ENCODE results near the gene LEKR1.
A peak's percentile ranks its signal among the peaks of the same experiment; 100 is the strongest.
"Not testable (repeated sequence)": the region's sequence is repeated elsewhere in the genome, so short reads cannot be mapped to it uniquely, and the experiment has no call there.

LEKR1 gene

GRCh38 chr3:156808025-156808424 is 18.1 kb upstream of the LEKR1 start:
- no peak for DNase-seq

DNA sequence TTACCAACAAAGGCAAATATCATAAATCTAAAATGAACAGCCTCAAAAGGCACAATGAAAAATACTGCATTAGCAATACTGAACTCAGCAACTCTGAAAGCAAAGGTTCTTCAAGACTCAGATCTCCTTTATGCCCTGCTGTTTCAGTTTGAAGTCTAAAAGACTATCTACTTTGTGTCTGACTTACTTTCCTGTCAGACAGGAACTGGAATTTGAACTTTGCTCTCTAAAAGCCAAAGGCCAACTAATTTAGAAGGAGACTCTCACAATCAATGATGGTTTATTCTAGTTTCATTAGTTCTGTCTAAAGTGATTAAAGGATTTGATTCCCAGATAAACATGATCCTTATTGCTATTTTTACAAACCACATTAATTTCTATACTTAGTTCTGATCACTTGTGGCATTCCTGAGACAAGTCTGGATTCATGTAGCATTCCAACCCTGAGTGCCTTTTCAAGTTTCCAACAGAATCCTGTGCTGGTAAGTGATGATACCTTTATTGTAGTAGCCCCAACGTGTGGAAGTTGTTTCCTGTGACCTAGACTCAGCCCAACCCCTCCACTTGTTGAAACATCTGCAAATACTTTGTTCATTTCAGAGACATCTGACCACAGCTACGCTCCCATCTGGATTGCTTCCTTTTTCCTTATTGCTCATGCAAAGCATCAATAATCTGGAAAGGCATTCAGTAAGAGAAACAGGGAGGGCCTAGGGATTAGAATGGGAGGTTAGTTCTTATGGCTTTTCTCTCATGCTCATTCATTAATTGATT is 14.9 kb upstream of the LEKR1 start:
- no peak for DNase-seq

GRCh38 chr3:156812521-156813335 is 13.4 kb upstream of the LEKR1 start:
- no peak for DNase-seq

DNA sequence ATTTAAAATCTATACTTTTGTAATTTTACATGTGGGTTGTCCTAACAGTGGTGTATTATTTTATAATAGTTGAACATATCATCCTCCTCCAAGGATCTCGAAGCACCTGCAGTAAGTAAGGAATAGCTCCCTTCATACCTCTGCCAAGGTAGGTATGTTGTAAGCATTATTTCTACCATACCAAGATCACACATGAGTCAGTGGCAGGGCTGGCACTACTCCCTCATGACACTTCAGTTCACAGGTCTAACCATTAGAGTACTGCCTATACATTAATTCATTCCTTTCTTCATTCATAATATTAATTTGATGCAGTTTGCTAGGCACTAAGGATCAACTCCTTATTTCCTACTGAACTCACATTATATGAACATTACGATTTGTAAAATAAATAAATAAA is 11.9 kb upstream of the LEKR1 start:
- DNase-seq, result no peak

GRCh38 chr3:156816091-156816793 is 9.9 kb upstream of the LEKR1 start:
- DNase-seq, result peak; percentile 6 to 7

GRCh38 chr3:156816794-156817645 is 9.1 kb upstream of the LEKR1 start:
- DNase-seq, result peak; percentile 71 to 73

DNA sequence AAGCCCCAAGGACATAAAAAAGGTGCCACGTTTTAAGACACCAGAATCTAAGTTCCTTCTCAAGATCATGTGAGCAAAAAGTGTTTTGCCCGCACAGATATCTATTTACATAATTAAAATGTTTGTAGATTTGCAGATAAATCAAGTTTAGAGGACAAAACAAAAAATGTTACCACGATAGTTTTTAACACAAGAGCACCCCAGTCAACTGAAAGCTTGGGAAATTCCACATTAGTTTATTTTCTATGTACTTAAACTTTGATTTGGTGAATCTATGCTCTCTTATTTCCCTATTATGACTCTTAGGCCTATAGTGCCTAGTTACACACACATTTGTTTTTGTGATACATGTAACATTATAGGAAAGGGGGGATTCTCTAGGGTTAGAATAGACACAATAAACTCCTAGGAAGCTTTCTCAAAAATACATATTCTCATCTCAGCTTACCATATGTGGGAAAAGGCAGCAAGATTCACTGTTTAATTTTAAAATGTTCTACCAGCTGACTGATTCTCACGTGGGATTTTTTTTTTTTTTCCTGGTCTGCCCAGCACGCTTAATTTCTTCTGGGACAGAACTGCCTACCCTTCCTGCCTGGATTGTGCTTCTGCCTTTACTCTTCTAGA is 8.4 kb upstream of the LEKR1 start:
- no peak for DNase-seq

DNA sequence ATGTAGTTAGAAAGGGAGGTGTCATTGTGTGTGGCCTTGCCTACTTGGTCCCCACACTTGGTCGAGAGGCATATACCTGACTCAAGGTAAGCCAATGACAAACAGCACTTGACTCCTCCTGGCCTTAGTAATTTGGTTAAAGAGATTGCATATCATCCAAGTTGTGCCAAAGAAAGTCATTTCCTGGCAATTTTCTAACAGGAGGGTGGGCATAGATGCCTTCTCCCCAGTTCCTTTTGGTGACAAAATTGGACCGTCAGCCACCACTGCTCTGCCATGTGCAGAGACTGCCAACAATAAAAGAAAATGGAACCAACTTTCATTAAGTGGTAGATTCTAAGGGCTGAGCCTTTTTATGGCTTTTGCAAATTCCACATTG is 7.9 kb upstream of the LEKR1 start:
- no peak for DNase-seq

DNA sequence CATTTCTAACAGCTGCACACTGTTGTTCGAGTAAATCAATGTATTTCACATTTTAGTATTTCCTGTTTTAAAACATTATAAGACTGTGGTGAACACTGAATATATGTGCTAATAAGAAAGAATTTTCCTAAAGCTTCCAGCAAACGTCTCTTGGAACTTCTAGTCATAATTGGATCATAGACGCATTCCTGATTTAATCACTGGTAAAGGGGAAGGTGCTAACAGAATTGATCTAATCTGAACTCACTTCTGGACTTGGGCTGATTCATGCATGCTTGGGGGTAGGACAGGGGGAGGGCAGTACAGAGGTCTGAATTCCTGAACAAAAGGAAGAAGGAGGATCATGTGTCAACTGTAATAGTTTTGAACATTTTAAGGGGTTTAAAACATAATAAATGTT is 7.3 kb upstream of the LEKR1 start:
- no peak for DNase-seq

- DNase-seq, result no peak
These were observed 6.1 kb upstream of the LEKR1 start for GRCh38 chr3:156819842-156820691.

DNA sequence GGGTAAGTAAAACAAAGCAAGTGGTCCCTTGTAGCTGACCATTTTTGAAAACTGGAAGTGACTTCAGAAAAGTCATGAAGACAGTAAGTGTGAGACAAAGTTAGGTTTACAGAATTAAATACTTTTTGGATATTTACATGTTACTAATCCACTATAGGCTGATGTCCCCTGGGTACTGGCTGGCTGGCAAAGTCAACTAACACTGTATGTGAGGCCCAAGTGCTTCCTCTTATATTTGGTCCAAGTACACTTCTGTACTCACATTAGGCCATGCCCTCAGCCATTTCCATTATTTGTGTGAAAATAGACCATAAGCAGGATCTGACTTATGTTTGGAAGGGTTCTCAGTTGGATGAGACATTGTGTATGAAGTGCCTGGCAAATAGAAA is 5.5 kb upstream of the LEKR1 start:
- DNase-seq, result no peak

- DNase-seq, result not testable (repeated sequence)
These were observed 3.4 kb upstream of the LEKR1 start for GRCh38 chr3:156822626-156823260.

DNA sequence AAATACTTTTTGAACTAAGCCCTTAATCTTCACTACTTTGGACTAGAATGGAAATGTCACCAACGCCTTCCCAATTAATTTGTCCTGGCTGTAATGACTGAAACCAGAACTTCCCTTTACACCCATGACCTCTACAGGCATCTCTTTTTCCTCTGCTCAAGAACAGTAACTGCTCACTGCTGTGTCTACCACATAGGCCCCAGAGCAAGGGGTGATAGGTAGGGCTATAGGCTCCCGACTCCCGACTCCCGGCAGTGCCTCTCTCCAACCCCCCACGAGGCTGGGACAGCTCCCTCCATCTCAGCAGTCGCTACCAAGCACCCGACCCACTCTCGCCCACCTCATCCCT is 384 bp upstream of the LEKR1 start:
- DNase-seq, result no peak

GRCh38 chr3:156826896-156827882 is 1.0 kb downstream of the LEKR1 start:
- DNase-seq, result no peak

- no peak for DNase-seq
These were observed 4.9 kb downstream of the LEKR1 start for GRCh38 chr3:156831006-156831405.

DNA sequence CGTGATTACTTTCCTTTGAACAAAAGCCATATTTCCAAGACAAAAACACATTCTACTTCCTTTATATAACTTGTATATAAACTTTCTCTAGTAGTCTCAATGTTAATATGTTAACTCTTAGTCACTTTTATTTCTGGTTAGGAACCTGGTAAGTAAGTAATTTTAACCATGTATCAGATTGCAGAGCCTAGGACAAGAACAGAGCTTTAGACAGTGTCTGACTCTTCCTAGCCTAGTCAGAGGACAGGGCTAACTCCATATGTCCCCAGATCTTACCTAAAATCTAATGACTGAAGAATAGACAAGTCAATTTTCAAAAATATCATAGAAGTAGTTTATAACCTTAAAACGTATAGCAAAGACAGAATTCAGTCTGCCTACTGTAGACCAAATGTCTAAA is 8.3 kb downstream of the LEKR1 start:
- DNase-seq, result no peak

DNA sequence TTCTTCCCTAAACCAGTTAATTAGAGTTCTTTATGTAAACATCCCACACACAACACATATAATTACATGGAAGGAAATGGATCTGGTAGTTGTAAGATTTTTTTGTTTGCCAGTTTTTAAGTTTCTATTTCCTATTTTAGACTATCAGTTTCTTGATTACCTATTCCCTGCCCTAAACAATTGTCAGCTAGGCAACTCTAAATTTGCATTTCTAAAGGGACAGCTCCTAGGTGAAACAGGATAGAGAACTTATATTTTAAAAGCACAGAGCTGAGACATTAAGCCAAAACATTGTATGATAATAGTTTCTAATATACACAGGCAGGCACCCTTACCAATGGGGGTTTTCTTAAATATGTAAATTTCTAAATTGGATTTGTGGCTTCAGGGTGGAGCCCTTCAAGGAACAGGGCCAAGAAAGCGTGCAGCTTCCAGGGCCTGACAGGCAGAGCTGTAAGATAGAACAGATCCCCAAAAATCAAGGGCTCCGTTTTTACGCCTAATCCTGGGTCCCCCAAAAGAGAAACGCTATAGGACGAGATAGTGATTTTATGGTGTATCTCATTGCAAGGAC is 8.9 kb downstream of the LEKR1 start:
- no peak for DNase-seq

- no peak for DNase-seq
These were observed 10.5 kb downstream of the LEKR1 start for GRCh38 chr3:156836701-156837100.

- DNase-seq, result no peak
These were observed 11.0 kb downstream of the LEKR1 start for GRCh38 chr3:156837115-156837514.

Data from activated CD4-positive, alpha-beta T cell treated with anti-CD3 and anti-CD28 coated beads, Interleukin-2, amount 50 U/mL, for 4 hours (primary cell).